ENCODE data around the gene HMCN2. TPM values are rescaled to one million over a fixed set of nuclear protein-coding genes. Genes with fewer than 3 reads are reported as not detected.

HMCN2 gene
- total RNA-seq, 2 donors from 2014 or later = 1.3 to 7.3 TPM

DNA sequence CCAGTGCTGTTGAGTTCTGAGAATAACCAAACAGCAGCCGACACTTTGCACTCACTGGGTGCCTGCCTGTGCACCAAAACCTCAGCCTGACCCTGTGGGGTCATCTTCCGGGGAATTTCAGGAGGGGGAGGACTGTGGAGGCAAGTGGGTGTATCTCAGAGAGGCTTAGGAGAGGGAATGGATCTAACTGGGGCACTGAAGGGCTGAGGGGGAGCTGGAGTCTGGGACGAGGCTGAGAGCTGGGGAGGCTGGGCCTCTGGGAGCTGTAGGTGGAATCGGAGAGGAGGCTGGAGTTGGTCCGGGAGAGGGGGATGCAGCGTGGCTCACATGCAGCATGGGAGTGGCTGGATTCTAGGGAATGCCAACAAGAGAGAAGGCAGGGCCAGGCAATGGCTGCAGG lies 164.3 kb downstream of the HMCN2 start:
- no peaks in the 10 kb centered on the region for H3K9me3 ChIP-seq
- no peak for DNase-seq (ENCODE audit: low spot score)

DNA sequence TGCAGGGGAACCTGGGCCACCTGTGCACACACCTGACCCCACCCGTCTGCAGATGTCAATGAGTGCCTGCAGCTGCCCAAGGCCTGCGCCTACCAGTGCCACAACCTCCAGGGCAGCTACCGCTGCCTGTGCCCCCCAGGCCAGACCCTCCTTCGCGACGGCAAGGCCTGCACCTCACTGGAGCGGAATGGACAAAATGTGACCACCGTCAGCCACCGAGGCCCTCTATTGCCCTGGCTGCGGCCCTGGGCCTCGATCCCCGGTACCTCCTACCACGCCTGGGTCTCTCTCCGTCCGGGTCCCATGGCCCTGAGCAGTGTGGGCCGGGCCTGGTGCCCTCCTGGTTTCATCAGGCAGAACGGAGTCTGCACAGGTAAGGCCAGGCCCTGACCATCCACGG lies 164.7 kb downstream of the HMCN2 start:
- Histone ChIP-seq H3K27ac (no peak overlapping the region), H3K9me3 (no peaks in the 10 kb centered on the region), H3K27me3 (no peaks in the 10 kb centered on the region), H3K36me3 (no peaks in the 10 kb centered on the region), H3K4me1 (peaks cover 0 to 30% of the 10 kb centered on the region in 2 donors), H3K4me3 (no peak overlapping the region)
- no peak for DNase-seq (ENCODE audit: low spot score)
- TF ChIP-seq, protein P1, sequence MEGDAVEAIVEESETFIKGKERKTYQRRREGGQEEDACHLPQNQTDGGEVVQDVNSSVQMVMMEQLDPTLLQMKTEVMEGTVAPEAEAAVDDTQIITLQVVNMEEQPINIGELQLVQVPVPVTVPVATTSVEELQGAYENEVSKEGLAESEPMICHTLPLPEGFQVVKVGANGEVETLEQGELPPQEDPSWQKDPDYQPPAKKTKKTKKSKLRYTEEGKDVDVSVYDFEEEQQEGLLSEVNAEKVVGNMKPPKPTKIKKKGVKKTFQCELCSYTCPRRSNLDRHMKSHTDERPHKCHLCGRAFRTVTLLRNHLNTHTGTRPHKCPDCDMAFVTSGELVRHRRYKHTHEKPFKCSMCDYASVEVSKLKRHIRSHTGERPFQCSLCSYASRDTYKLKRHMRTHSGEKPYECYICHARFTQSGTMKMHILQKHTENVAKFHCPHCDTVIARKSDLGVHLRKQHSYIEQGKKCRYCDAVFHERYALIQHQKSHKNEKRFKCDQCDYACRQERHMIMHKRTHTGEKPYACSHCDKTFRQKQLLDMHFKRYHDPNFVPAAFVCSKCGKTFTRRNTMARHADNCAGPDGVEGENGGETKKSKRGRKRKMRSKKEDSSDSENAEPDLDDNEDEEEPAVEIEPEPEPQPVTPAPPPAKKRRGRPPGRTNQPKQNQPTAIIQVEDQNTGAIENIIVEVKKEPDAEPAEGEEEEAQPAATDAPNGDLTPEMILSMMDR (IDR thresholded peaks at IDR 0.05) = no peak

More for the DNA sequence above, 164.3 kb downstream of the HMCN2 start:
- Histone ChIP-seq H3K27me3 (no peaks in the 10 kb centered on the region), H3K4me1 (peaks cover 0 to 30% of the 10 kb centered on the region in 2 donors), H3K27ac (no peak overlapping the region), H3K4me3 (no peak overlapping the region), H3K36me3 (no peaks in the 10 kb centered on the region)
- TF ChIP-seq, protein P1 (IDR thresholded peaks at IDR 0.05) = no peak

DNA sequence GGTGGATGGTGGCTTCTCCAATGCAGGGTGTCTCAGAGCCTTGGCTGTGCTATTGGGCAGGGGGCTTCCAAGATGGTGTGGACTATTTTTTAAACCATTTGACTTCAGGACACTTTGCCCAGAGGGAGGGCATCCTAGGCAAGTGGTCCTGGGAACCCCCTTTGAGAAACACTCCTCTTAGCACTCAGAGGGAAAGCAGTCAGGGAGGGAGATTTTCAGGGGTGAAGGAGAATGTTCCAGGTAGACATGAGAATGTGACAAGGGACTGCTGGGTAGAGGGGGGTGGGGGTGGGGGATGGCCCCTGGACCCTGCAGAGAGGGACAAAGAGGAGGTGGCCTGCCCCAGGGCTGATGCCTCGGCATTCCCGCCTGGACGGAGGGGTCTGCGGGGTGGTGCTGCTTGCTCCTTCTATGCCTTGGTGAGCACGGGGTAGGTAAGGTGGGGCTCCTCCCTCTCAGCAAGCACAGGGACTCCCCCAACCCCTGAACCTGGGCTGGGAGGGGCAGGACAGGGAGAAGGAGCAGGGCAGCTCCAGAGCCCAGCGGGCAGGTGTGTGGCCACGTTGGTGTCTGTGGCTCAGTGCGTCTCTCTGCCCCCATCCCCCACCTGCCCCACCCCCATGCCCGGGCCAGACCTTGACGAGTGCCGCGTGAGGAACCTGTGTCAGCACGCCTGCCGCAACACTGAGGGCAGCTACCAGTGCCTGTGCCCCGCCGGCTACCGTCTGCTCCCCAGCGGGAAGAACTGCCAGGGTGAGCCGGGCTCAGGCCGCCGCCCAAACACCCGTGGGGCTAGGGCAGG lies 165.4 kb downstream of the HMCN2 start:
- H3K27me3 ChIP-seq = no peaks in the 10 kb centered on the region
- no peaks in the 10 kb centered on the region for H3K9me3 ChIP-seq
- H3K4me3 ChIP-seq = no peak overlapping the region
- no peaks in the 10 kb centered on the region for H3K36me3 ChIP-seq
- H3K4me1 ChIP-seq = peaks cover 0 to 28% of the 10 kb centered on the region in 2 donors
- DNase-seq (ENCODE audit: low spot score) = no peak
- no peak overlapping the region for H3K27ac ChIP-seq
- TF ChIP-seq, protein P1 (IDR thresholded peaks at IDR 0.05) = no peak

DNA sequence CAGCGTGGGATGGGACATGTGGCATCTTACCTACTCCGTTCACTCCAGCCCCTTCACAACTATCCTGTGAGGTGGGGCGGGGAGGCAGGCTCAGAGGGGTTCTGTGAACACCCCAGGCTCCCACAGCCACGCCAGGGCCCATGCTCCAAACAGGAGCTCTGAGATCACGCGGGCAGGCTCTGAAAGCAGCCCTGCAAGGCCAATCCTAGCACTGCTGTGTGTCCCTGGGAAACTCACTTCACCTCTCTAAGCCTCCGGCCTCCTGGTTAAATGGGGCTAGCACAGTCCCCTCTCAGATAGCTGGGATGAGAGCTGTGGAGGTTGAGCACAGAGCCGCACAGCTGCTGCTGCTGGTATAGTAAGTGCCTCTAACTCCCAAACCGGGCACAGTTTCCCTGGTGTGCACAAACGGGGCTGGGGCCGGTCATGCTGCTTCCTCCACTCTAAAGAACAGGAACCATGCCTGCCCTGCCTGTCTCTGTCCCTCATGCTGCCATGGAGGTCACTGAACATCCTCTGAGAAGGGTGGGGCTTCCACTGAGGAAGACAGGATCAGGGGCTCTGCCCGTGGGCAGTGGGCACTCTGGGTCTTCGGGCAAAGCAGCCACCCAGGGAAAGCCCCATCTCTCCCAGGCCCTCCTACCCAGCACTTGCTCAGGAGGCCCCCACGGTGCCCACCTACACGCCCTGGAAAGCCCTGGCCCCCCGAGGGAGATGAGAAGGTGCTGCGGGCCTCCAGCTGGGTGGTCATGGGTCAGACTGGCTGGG lies 166.2 kb downstream of the HMCN2 start:
- Histone ChIP-seq H3K36me3 (no peaks in the 10 kb centered on the region), H3K27ac (no peak overlapping the region), H3K27me3 (no peaks in the 10 kb centered on the region), H3K4me1 (peaks cover 0 to 23% of the 10 kb centered on the region in 2 donors), H3K4me3 (no peak overlapping the region), H3K9me3 (no peaks in the 10 kb centered on the region)
- TF ChIP-seq, protein P1 (IDR thresholded peaks at IDR 0.05) = no peak
- DNase-seq (ENCODE audit: low spot score) = no peak

DNA sequence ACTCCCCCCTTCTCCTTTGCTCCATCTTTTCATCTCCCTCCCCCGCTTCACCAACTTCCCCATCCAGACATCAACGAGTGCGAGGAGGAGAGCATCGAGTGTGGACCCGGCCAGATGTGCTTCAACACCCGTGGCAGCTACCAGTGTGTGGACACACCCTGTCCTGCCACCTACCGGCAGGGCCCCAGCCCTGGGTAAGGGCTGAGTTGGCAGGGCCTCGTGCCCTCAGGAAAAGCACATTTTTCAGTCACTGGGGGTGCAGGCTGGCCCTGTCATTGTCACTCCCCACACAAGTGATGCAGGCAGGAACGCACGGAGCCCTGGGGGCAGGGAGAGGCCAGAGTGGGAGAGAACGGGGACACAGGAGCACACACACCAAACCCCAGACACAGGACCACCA lies 166.8 kb downstream of the HMCN2 start:
- H3K4me3 ChIP-seq = no peak overlapping the region
- TF ChIP-seq, protein P1 (IDR thresholded peaks at IDR 0.05) = no peak
- H3K4me1 ChIP-seq = peaks cover 0 to 18% of the 10 kb centered on the region in 2 donors
- no peaks in the 10 kb centered on the region for H3K27me3 ChIP-seq
- H3K36me3 ChIP-seq = no peaks in the 10 kb centered on the region
- no peak for DNase-seq (ENCODE audit: low spot score)
- no peak overlapping the region for H3K27ac ChIP-seq
- no peaks in the 10 kb centered on the region for H3K9me3 ChIP-seq

Measured in right atrium auricular region (tissue), 2 donors.